HG02970 (cell line): ENCODE measurements around the gene CCL22.

Experiments used
- ATAC-seq: cut with Tn5 transposase; IDR thresholded peaks from one replicate; pipeline ENCODE4 v1.9.1; 2021; ENCODE audit warnings: mild to moderate bottlenecking, moderate library complexity, moderate number of reproducible peaks; ENCODE audit not compliant: unreplicated experiment, low FRiP score

The CCL22 gene

DNA sequence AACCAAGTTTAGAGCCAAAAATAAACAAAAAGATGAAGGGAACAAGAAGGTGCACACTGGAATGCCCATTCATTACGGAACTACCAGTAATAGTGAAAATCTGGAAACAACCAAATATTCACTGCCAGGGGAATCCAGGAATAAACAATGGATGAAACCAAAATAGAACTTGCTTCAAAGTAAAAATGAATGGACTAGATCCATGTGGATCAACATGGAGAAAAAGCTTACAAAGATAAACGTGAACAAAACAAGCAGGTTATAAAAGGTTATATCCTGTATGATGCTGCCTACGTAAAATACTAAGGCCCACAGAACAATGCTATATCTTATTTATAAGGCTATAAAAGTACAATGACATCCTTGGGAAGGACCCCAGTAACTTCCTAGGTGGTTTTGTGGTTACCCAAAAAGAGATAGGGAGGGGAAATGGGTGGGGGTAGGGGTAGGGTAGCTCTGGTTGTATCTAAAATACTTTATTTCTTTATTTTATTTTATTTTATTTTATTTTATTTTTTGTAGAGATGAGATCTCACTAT lies 12.8 kb upstream of the CCL22 start:
- ATAC-seq, result no peak

DNA sequence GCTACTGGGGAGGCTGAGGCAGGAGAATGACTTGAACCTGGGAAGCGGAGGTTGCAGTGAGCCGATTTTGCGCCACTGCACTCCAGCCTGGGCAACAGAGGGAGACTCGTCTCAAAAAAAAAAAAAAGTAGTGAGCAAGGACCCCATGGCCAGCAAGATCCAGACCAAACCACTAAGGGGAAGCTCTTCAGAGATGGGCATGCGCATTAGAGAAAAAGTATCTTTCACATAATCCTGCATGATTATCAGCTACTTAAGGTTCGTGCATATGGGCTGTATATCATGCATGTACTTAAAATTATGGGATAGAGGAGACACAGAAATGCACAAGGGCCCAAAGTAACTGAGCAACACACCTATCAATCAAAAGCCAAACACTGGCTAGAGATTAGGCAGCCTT lies 10.7 kb upstream of the CCL22 start:
- no peak for ATAC-seq

- ATAC-seq, result no peak
These were observed 10.3 kb upstream of the CCL22 start for GRCh38 chr16:57348327-57348726.

- peak; percentile 58 for ATAC-seq
These were observed 9.2 kb upstream of the CCL22 start for GRCh38 chr16:57349212-57350031.

- ATAC-seq, result no peak
These were observed 5.9 kb upstream of the CCL22 start for GRCh38 chr16:57352636-57353047.

DNA sequence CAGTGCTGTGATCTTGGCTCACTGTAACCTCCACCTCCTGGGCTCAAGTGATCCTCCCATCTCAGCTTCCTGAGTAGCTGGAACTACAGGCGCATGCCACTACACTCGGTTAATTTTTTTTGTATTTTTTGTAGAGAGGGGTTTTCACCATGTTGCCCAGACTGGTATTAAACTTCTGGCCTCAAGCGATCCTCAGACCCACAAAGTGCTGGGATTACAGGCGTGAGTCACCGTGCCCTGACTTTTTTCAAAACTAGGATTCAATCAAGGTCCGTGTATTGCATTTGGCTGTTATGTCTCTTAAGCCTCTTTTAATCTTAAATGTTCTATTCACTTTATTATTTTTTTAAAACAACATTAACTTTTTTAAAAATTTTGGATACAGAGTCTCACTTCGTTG lies 4.3 kb upstream of the CCL22 start:
- no peak for ATAC-seq

- no peak for ATAC-seq
These were observed 2.6 kb upstream of the CCL22 start for GRCh38 chr16:57355898-57356414.

- ATAC-seq, result no peak
These were observed 2.0 kb upstream of the CCL22 start for GRCh38 chr16:57356547-57356946.

DNA sequence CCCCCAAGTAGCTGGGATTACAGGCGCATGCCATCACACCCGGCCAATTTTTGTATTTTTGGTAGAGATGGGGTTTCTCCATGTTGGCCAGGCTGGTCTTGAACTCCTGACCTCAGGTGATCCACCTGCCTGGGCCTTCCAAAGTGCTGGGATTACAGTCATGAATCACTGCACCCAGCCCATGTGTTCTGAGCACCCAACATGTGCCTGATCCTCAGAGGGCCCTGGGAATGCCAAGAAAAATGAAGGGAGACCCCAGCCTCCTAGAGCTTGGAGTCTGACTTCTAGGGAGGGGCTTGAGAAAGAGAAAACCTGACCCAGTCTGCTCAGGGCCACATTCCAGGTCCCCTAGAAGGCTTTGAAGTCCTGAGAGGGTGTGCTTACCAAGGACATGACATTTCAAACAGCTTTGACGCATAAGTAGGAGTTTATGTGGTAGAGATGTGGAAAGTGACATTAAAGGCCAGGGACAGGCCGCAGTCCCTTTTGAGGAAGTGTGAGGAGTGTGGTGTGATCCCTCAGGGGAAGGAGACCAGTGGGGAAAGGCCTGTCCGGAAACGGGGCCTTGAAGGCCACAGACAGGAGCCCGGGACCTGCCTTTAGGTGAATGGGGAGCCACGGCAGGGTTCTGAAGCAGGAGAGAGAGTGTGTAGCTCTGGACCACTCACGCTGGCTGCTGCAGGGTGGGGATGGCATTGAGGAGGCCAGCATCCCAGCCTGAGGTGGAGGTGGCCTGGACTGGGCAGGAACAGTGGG lies 1.1 kb upstream of the CCL22 start:
- no peak for ATAC-seq

DNA sequence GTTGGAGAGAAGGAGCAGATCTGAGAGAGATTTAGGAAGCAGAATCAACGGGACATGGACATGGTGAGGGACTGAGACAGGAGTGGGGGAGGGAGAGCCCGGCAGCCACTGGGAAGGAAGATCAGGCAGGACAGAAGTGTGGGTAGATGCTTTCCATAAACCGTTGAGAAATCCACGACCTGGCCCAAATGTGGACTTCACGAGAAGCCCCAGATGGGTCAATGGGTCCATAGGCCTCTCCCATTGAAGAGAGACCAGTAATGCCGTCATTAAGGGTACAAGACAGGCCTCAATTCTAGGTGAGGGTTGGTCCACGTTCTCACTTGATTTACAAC lies 530 bp upstream of the CCL22 start:
- no peak for ATAC-seq

GRCh38 chr16:57360321-57360935 lies 1.8 kb downstream of the CCL22 start:
- ATAC-seq, result no peak

GRCh38 chr16:57361404-57361803 lies 2.8 kb downstream of the CCL22 start:
- no peak for ATAC-seq

GRCh38 chr16:57364143-57364542 lies 5.6 kb downstream of the CCL22 start:
- ATAC-seq, result no peak

DNA sequence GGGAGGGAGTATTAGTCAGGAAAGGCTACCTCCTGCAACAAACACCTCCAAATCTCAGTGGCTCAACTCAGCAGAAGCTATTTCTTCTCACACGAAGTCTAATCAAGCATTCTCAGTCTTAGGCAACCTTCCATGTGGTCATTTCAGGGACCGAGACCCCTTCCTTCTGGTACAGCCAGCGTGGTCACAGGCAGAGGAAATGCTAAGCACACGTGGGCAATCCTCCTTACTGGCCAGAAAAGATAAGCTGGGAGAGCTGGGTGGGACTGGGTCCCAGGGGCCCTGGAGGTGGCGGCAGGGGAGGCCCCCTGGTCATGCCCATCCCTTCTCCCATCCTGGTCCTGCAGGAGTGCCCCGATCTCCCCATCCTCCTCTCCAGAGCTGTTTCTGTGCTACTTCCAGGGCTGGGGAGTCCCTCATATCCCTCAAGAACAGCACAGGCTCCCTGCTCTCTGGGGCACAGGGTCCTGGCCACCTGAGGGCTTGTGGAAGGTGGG lies 8.0 kb downstream of the CCL22 start:
- no peak for ATAC-seq

- no peak for ATAC-seq
These were observed 8.7 kb downstream of the CCL22 start for GRCh38 chr16:57367116-57367752.

GRCh38 chr16:57371494-57372371 lies 13.2 kb downstream of the CCL22 start:
- no peak for ATAC-seq

GRCh38 chr16:57372372-57373116 lies 14.0 kb downstream of the CCL22 start, which contains the start of gene CX3CL1:
TSS of gene CX3CL1 (plus strand) at chr16:57372490. CDS start at chr16:57372569, 79 bp downstream.
- no peak for ATAC-seq

DNA sequence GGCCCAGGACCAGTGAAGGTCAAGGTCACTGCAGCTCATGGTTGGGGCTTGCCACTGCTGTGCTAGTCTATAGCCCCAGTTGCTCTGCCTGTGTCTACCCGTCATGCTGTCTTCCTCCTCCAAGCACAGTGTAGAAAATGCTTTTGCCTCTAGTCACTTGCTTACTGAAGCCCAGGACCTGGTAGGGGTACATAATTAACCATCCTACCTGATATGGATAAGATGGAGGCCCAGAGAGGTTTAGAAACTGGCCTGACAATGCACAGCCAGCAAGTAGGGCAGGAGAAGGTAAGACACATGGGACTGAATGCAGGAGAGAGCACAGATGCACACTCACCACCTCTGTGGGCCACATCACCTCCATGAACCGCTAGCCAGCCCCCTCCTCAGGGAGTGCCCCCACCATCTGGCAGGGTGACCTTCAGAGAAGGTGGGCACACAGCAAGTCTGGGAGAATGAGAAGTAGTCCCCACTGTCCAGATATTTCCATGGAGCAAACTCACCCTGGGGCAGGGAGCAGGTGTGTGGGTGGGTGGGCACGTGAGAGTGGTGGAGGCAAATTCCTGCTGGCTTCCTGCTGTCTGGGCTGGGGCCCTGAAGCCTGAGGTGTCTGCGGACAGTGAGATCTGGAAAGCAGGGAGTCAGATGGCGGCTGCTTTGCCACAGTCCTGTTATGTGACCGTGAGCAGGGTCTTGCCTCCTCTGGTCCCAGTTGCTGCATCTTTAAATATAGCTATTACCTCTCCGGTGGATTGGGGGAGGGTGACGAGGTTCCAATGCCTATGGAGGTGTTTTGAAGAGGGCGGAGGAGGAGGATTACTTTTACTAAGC lies 14.7 kb downstream of the CCL22 start:
- no peak for ATAC-seq
